ENCODE results near the gene SON.
"Not testable (repeated sequence)": the region's sequence is repeated elsewhere in the genome, so short reads cannot be mapped to it uniquely, and the experiment has no call there.

SON gene

DNA sequence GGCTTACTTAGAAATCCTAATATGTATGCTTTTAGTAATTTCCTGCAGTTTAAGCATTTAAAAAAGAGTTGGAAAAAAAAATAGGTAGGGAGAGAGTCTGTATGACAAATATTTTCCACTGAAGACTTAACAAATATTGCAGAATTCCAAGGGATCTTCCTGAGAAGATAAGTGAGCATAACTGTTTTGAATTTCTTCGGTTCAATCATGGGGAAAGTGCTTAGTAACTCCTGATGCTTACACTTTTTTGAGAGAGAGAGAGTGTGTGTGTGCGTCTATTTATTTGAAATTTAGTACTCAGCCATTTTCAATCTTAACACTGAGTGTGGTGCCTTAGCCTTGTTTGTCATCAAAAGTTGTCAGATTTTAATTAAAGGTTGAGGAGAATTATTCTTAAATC lies 18.5 kb downstream of the SON start:
- TF ChIP-seq YY1 (IDR thresholded peaks at IDR 0.05; ENCODE audit: insufficient read depth, insufficient read length) (no peak), ZNF274 (IDR thresholded peaks at IDR 0.05; ENCODE audit: low read depth, low read length) (no peak), SUZ12 (IDR thresholded peaks at IDR 0.05; ENCODE audit: extremely low read depth, insufficient read depth, insufficient read length) (no peak)
- H3K9ac ChIP-seq (ENCODE audit: insufficient read length, low read depth) = no peak overlapping the region
- no peak for DNase-seq (ENCODE audit: low read depth, low spot score)
- no peaks in the 10 kb centered on the region for H3K9me3 ChIP-seq (ENCODE audit: insufficient read depth, low read length)
- H3K36me3 ChIP-seq (ENCODE audit: insufficient read depth, insufficient read length, low read length) = peaks cover 97% of the 10 kb centered on the region
- H3K27me3 ChIP-seq (ENCODE audit: insufficient read depth, insufficient read length) = no peaks in the 10 kb centered on the region
- no peak overlapping the region for H3K4me3 ChIP-seq (ENCODE audit: insufficient read length, low read depth)
- no peaks in the 10 kb centered on the region for H3K4me1 ChIP-seq (ENCODE audit: insufficient read depth, insufficient read length)

- no peak for DNase-seq (ENCODE audit: low read depth, low spot score)
- H3K27me3 ChIP-seq (ENCODE audit: insufficient read depth, insufficient read length) = no peaks in the 10 kb centered on the region
- peaks cover 98% of the 10 kb centered on the region for H3K36me3 ChIP-seq (ENCODE audit: insufficient read depth, insufficient read length, low read length)
- H3K9ac ChIP-seq (ENCODE audit: insufficient read length, low read depth) = no peak overlapping the region
- H3K4me3 ChIP-seq (ENCODE audit: insufficient read length, low read depth) = no peak overlapping the region
- TF ChIP-seq SUZ12 (IDR thresholded peaks at IDR 0.05; ENCODE audit: extremely low read depth, insufficient read depth, insufficient read length) (no peak), ZNF274 (IDR thresholded peaks at IDR 0.05; ENCODE audit: low read depth, low read length) (no peak), YY1 (IDR thresholded peaks at IDR 0.05; ENCODE audit: insufficient read depth, insufficient read length) (no peak)
- H3K9me3 ChIP-seq (ENCODE audit: insufficient read depth, low read length) = no peaks in the 10 kb centered on the region
- H3K4me1 ChIP-seq (ENCODE audit: insufficient read depth, insufficient read length) = no peaks in the 10 kb centered on the region
These were observed 19.6 kb downstream of the SON start for GRCh38 chr21:33562389-33562788.

- TF ChIP-seq YY1 (IDR thresholded peaks at IDR 0.05; ENCODE audit: insufficient read depth, insufficient read length) = no peak
- TF ChIP-seq ZNF274 (IDR thresholded peaks at IDR 0.05; ENCODE audit: low read depth, low read length) = no peak
- no peak for TF ChIP-seq SUZ12 (IDR thresholded peaks at IDR 0.05; ENCODE audit: extremely low read depth, insufficient read depth, insufficient read length)
- Histone ChIP-seq H3K4me3 (ENCODE audit: insufficient read length, low read depth) (no peak overlapping the region), H3K9ac (ENCODE audit: insufficient read length, low read depth) (no peak overlapping the region), H3K4me1 (ENCODE audit: insufficient read depth, insufficient read length) (no peaks in the 10 kb centered on the region), H3K27me3 (ENCODE audit: insufficient read depth, insufficient read length) (no peaks in the 10 kb centered on the region), H3K9me3 (ENCODE audit: insufficient read depth, low read length) (no peaks in the 10 kb centered on the region), H3K36me3 (ENCODE audit: insufficient read depth, insufficient read length, low read length) (peaks cover 98% of the 10 kb centered on the region)
- no peak for DNase-seq (ENCODE audit: low read depth, low spot score)
These were observed 23.7 kb downstream of the SON start for GRCh38 chr21:33566514-33566913.

DNA sequence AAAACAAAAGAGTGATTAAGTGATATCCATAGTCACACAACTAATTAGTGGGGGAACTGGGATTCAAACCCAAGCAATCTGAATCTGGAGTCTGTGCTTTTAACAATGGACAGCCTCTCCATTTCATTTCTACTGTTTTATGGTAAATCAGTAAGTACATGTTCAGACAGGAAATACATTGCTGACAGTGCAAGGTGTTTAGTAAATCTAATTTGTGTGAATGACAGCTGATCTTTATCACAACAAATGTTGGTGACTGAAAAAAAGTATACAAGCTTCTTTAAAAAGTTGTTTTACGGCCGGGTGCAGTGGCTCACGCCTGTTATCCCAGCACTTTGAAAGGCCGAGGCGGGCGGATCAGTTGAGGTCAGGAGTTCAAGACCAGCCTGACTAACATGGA lies 25.1 kb downstream of the SON start:
- DNase-seq (ENCODE audit: low read depth, low spot score) = no peak
- H3K9ac ChIP-seq (ENCODE audit: insufficient read length, low read depth) = no peak overlapping the region
- H3K4me1 ChIP-seq (ENCODE audit: insufficient read depth, insufficient read length) = no peaks in the 10 kb centered on the region
- TF ChIP-seq SUZ12 (IDR thresholded peaks at IDR 0.05; ENCODE audit: extremely low read depth, insufficient read depth, insufficient read length) (no peak), YY1 (IDR thresholded peaks at IDR 0.05; ENCODE audit: insufficient read depth, insufficient read length) (no peak), ZNF274 (IDR thresholded peaks at IDR 0.05; ENCODE audit: low read depth, low read length) (no peak)
- H3K4me3 ChIP-seq (ENCODE audit: insufficient read length, low read depth) = no peak overlapping the region
- H3K27me3 ChIP-seq (ENCODE audit: insufficient read depth, insufficient read length) = no peaks in the 10 kb centered on the region
- H3K9me3 ChIP-seq (ENCODE audit: insufficient read depth, low read length) = no peaks in the 10 kb centered on the region
- peaks cover 98% of the 10 kb centered on the region for H3K36me3 ChIP-seq (ENCODE audit: insufficient read depth, insufficient read length, low read length)

DNA sequence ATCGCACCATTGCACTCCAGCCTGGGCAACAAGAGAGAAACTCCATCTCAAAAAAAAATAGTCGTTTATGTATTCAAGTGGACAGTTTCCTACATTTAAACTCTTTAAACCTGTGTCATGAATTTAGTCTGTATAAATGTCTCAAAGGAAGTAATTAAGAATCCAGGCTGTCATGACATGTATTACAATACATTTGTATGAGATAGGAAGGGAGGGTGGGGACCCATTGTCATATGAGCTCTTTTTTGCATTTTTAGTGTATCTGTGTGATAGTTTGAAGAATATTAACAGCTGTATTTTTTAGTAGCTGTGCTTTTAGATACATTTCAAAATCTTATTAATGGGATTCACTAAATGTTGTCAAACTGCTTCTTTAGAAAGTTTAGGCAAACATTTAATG lies 25.6 kb downstream of the SON start:
- no peak for DNase-seq (ENCODE audit: low read depth, low spot score)
- TF ChIP-seq ZNF274 (IDR thresholded peaks at IDR 0.05; ENCODE audit: low read depth, low read length) (no peak), YY1 (IDR thresholded peaks at IDR 0.05; ENCODE audit: insufficient read depth, insufficient read length) (no peak), SUZ12 (IDR thresholded peaks at IDR 0.05; ENCODE audit: extremely low read depth, insufficient read depth, insufficient read length) (no peak)
- no peaks in the 10 kb centered on the region for H3K27me3 ChIP-seq (ENCODE audit: insufficient read depth, insufficient read length)
- H3K4me1 ChIP-seq (ENCODE audit: insufficient read depth, insufficient read length) = no peaks in the 10 kb centered on the region
- peaks cover 98% of the 10 kb centered on the region for H3K36me3 ChIP-seq (ENCODE audit: insufficient read depth, insufficient read length, low read length)
- no peaks in the 10 kb centered on the region for H3K9me3 ChIP-seq (ENCODE audit: insufficient read depth, low read length)
- H3K9ac ChIP-seq (ENCODE audit: insufficient read length, low read depth) = no peak overlapping the region
- no peak overlapping the region for H3K4me3 ChIP-seq (ENCODE audit: insufficient read length, low read depth)

- no peak for DNase-seq (ENCODE audit: low read depth, low spot score)
- Histone ChIP-seq H3K9ac (ENCODE audit: insufficient read length, low read depth) (no peak overlapping the region), H3K4me1 (ENCODE audit: insufficient read depth, insufficient read length) (no peaks in the 10 kb centered on the region), H3K9me3 (ENCODE audit: insufficient read depth, low read length) (no peaks in the 10 kb centered on the region), H3K27me3 (ENCODE audit: insufficient read depth, insufficient read length) (no peaks in the 10 kb centered on the region), H3K4me3 (ENCODE audit: insufficient read length, low read depth) (no peak overlapping the region), H3K36me3 (ENCODE audit: insufficient read depth, insufficient read length, low read length) (peaks cover 99% of the 10 kb centered on the region)
- TF ChIP-seq SUZ12 (IDR thresholded peaks at IDR 0.05; ENCODE audit: extremely low read depth, insufficient read depth, insufficient read length) = no peak
- TF ChIP-seq YY1 (IDR thresholded peaks at IDR 0.05; ENCODE audit: insufficient read depth, insufficient read length) = no peak
- no peak for TF ChIP-seq ZNF274 (IDR thresholded peaks at IDR 0.05; ENCODE audit: low read depth, low read length)
These were observed 27.2 kb downstream of the SON start for GRCh38 chr21:33569991-33570390.

DNA sequence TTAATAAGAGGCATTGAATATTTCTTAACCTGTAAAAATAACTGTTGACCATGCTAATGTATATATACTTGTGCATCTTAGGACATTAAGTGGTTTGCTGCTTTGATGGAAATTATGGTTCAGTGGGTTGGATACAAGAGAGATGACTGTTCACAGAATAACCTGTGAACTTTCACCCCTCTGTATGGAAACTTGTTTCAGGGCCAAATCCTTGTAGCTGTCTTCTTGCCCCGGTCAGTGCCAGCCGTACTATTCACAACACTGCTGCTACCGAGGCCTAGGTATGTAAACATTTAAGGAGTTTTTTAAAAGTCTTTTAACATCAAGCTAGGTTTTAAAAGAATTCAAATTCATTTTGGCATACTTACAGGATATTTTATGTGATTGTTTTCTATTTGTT lies 29.5 kb downstream of the SON start:
- Histone ChIP-seq H3K9ac (ENCODE audit: insufficient read length, low read depth) (no peak overlapping the region), H3K4me1 (ENCODE audit: insufficient read depth, insufficient read length) (no peaks in the 10 kb centered on the region), H3K4me3 (ENCODE audit: insufficient read length, low read depth) (no peak overlapping the region), H3K9me3 (ENCODE audit: insufficient read depth, low read length) (no peaks in the 10 kb centered on the region), H3K27me3 (ENCODE audit: insufficient read depth, insufficient read length) (no peaks in the 10 kb centered on the region), H3K36me3 (ENCODE audit: insufficient read depth, insufficient read length, low read length) (peaks cover 99% of the 10 kb centered on the region)
- TF ChIP-seq YY1 (IDR thresholded peaks at IDR 0.05; ENCODE audit: insufficient read depth, insufficient read length) (no peak), ZNF274 (IDR thresholded peaks at IDR 0.05; ENCODE audit: low read depth, low read length) (no peak), SUZ12 (IDR thresholded peaks at IDR 0.05; ENCODE audit: extremely low read depth, insufficient read depth, insufficient read length) (no peak)
- no peak for DNase-seq (ENCODE audit: low read depth, low spot score)

DNA sequence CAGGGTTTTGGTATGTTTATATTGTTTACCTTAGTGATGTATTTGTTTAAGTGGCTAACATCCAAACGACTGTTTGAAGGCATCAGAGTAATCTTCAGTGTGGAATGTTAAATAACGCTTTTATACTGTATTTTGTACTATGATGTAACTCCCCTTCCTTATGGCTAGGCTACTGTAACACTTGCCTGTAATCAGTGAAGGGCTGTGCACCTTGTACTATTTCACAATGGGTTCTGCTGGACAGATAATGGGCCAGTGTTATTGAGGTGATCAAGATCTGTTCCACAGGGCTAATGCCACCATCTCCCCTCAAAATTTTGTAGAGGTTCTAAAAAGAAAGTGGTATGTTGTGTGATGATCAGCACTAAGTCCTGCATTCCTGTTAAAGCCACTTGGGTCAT lies 33.9 kb downstream of the SON start:
- not testable (repeated sequence) for DNase-seq (ENCODE audit: low read depth, low spot score); H3K9ac ChIP-seq (ENCODE audit: insufficient read length, low read depth); H3K4me1 ChIP-seq (ENCODE audit: insufficient read depth, insufficient read length); H3K4me3 ChIP-seq (ENCODE audit: insufficient read length, low read depth); H3K9me3 ChIP-seq (ENCODE audit: insufficient read depth, low read length); H3K27me3 ChIP-seq (ENCODE audit: insufficient read depth, insufficient read length)
- H3K36me3 ChIP-seq (ENCODE audit: insufficient read depth, insufficient read length, low read length) = peaks cover 92% of the 10 kb centered on the region
